Measurements from ENCODE around the gene ZNF597.

Gene ZNF597

DNA sequence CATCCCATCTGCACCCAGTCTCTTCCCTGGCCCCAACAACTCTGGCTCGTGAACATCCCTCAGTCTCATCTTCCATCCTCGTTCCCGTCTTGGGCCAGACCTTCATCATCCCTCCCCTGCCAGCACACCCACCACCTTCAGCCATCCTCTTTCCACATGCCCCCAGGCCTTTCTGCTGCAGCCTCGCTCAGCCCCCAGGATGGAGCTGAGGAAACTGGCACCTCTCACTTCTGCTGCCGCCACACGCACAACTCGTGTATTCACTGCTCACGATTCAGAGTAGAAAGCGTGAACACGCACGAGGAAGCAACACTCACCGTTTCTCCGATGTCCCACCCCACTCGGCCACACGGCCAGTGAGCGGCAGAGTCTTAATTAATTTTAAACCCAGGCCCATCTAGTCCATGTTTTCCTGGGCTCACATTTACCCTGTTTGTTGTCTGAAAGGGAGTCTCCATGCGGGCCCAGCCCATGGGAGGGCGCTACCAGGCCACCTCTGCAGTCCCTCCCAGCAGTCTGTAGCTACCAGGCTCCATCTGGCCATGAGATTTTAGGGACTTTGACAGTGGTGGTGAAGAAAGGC, 39.4 kb upstream of the ZNF597 start:
- H3K4me1 ChIP-seq (ENCODE audit: insufficient read depth, low read length, severe bottlenecking) = no peaks in the 10 kb centered on the region
- no peak for TF ChIP-seq EZH2 (IDR thresholded peaks at IDR 0.05; ENCODE audit: borderline replicate concordance, low read length)
- TF ChIP-seq, protein P1, sequence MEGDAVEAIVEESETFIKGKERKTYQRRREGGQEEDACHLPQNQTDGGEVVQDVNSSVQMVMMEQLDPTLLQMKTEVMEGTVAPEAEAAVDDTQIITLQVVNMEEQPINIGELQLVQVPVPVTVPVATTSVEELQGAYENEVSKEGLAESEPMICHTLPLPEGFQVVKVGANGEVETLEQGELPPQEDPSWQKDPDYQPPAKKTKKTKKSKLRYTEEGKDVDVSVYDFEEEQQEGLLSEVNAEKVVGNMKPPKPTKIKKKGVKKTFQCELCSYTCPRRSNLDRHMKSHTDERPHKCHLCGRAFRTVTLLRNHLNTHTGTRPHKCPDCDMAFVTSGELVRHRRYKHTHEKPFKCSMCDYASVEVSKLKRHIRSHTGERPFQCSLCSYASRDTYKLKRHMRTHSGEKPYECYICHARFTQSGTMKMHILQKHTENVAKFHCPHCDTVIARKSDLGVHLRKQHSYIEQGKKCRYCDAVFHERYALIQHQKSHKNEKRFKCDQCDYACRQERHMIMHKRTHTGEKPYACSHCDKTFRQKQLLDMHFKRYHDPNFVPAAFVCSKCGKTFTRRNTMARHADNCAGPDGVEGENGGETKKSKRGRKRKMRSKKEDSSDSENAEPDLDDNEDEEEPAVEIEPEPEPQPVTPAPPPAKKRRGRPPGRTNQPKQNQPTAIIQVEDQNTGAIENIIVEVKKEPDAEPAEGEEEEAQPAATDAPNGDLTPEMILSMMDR (IDR thresholded peaks at IDR 0.05; ENCODE audit: low read length) = no peak
- H3K27me3 ChIP-seq (ENCODE audit: insufficient read depth, low read length) = no peaks in the 10 kb centered on the region
- H4K20me1 ChIP-seq (ENCODE audit: insufficient read depth, low read length) = no peaks in the 10 kb centered on the region
- H3K9me3 ChIP-seq (ENCODE audit: low read length) = no peaks in the 10 kb centered on the region
- H3K4me2 ChIP-seq (ENCODE audit: low read length) = no peak overlapping the region
- no peak overlapping the region for H2AFZ ChIP-seq (ENCODE audit: low read length)
- no peak overlapping the region for H3K9ac ChIP-seq (ENCODE audit: low read length)
- no peaks in the 10 kb centered on the region for H3K79me2 ChIP-seq (ENCODE audit: insufficient read depth, low read length)
- H3K36me3 ChIP-seq (ENCODE audit: insufficient read depth, low read length) = peaks cover 72% of the 10 kb centered on the region
- H3K27ac ChIP-seq (ENCODE audit: low read depth, low read length, poor library complexity, severe bottlenecking) = no peak overlapping the region
- no peak overlapping the region for H3K4me3 ChIP-seq (ENCODE audit: low read depth, low read length, poor library complexity, severe bottlenecking)
- H3F3A ChIP-seq (ENCODE audit: insufficient read depth, low read length) = no peaks in the 10 kb centered on the region
- no peaks in the 10 kb centered on the region for H3K9me2 ChIP-seq (ENCODE audit: low read depth, low read length)

DNA sequence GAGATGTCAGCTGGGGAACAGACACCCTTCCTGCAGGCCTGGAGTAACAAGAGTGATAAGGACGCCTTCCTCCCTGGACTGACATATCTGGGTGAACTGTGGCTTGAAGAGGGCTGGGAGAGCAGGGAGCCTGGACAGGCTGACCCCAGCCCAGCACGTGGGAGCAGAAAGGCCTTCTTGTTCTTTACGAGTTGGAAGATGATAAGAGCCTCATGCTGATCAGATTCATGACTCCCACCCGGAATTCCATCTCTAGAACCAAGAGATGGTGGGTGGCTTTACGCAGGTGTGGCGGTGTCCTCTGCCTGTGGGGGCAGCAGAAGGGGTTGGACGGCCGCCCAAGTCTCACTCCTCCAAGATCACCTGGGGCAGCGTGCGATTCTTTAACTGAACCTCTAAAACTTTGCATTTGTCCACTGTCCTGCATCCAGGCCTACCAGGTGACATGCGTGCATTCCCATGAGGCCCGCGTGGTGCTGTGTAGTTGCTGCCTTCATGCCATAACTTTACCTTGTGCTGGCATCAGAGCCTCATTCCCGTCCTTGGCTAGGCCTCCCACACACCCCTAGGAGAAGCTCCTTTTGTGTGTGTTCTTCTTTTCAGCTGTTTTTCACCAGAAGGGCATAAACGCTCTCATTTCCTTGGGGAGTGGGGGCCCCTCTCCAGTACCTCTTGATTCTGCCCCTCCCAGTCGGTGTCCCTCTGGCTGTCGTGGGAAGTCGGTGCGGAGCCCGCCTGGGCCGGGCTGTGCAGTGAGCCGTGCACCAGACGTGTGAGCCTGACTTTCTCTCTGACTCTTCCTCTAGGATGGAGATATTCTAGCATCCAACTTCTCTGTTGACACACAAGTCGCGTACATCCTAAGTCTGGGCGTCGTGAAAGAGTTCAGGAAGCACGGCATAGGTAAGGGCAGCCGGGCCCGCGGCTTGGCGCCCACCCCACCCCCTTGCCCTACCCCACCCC, 38.7 kb upstream of the ZNF597 start:
- no peak overlapping the region for H3K27ac ChIP-seq (ENCODE audit: low read depth, low read length, poor library complexity, severe bottlenecking)
- no peaks in the 10 kb centered on the region for H4K20me1 ChIP-seq (ENCODE audit: insufficient read depth, low read length)

DNA sequence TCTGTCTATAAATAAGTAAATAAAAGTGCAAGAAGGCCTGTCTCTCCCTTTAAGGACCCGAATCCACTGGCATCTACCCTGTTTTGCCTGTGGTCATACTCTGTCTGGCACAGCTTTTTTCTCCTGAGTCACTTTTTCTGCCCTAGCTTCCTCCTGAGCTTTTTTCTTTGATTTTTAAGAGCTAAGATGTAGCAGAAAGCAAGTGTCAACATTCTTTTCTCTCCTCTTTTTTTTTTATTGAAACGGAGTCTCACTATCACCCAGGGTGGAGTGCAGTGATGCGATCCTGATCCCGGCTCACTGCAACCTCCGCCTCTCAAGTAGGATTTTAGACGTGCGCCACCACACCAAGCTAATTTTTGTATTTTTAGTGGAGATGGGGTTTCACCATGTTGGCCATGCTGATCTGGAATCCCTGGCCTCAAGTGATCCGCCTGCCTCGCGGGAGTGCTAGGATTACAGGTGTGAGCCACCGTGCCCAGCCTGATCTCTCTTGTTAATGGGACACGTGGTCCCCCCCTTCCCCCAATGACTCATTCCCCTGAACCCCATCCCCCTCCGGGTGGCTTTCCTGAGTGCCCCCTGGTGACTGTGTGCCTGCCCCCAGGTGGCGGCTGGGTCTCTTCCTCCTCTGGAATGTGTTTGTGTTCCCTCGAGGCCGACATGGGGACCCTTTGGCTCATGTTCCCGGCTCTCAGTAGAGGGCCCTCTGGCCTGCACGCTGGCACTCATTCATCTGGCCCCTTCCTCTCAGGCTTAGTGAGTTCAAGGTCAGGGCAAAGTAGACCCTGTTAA, 37.8 kb upstream of the ZNF597 start:
- H3K9me2 ChIP-seq (ENCODE audit: low read depth, low read length) = no peaks in the 10 kb centered on the region
- no peaks in the 10 kb centered on the region for H3K27me3 ChIP-seq (ENCODE audit: insufficient read depth, low read length)
- H3F3A ChIP-seq (ENCODE audit: insufficient read depth, low read length) = no peaks in the 10 kb centered on the region
- H3K9ac ChIP-seq (ENCODE audit: low read length) = no peak overlapping the region
- peaks cover 58% of the 10 kb centered on the region for H3K36me3 ChIP-seq (ENCODE audit: insufficient read depth, low read length)
- H3K9me3 ChIP-seq (ENCODE audit: low read length) = no peaks in the 10 kb centered on the region
- no peak for TF ChIP-seq EZH2 (IDR thresholded peaks at IDR 0.05; ENCODE audit: borderline replicate concordance, low read length)
- TF ChIP-seq, protein P1 (IDR thresholded peaks at IDR 0.05; ENCODE audit: low read length) = no peak
- H3K4me1 ChIP-seq (ENCODE audit: insufficient read depth, low read length, severe bottlenecking) = no peaks in the 10 kb centered on the region
- no peaks in the 10 kb centered on the region for H3K79me2 ChIP-seq (ENCODE audit: insufficient read depth, low read length)
- no peak overlapping the region for H3K4me2 ChIP-seq (ENCODE audit: low read length)
- no peak overlapping the region for H2AFZ ChIP-seq (ENCODE audit: low read length)
- H3K27ac ChIP-seq (ENCODE audit: low read depth, low read length, poor library complexity, severe bottlenecking) = no peak overlapping the region
- H3K4me3 ChIP-seq (ENCODE audit: low read depth, low read length, poor library complexity, severe bottlenecking) = no peak overlapping the region
- H4K20me1 ChIP-seq (ENCODE audit: insufficient read depth, low read length) = no peaks in the 10 kb centered on the region

More for the DNA sequence above, 38.7 kb upstream of the ZNF597 start:
- Histone ChIP-seq H3K27me3 (ENCODE audit: insufficient read depth, low read length) (no peaks in the 10 kb centered on the region), H3F3A (ENCODE audit: insufficient read depth, low read length) (no peaks in the 10 kb centered on the region), H3K4me2 (ENCODE audit: low read length) (no peak overlapping the region), H3K9me3 (ENCODE audit: low read length) (no peaks in the 10 kb centered on the region), H3K4me1 (ENCODE audit: insufficient read depth, low read length, severe bottlenecking) (no peaks in the 10 kb centered on the region), H3K9me2 (ENCODE audit: low read depth, low read length) (no peaks in the 10 kb centered on the region), H3K36me3 (ENCODE audit: insufficient read depth, low read length) (peaks cover 67% of the 10 kb centered on the region), H2AFZ (ENCODE audit: low read length) (no peak overlapping the region), H3K79me2 (ENCODE audit: insufficient read depth, low read length) (no peaks in the 10 kb centered on the region), H3K9ac (ENCODE audit: low read length) (no peak overlapping the region), H3K4me3 (ENCODE audit: low read depth, low read length, poor library complexity, severe bottlenecking) (no peak overlapping the region)
- TF ChIP-seq, protein P1 (IDR thresholded peaks at IDR 0.05; ENCODE audit: low read length) = no peak
- no peak for TF ChIP-seq EZH2 (IDR thresholded peaks at IDR 0.05; ENCODE audit: borderline replicate concordance, low read length)
